GM21423 (cell line): Measurements from ENCODE around the gene AKAP1.

Source experiments
- ATAC-seq: cut with Tn5 transposase; IDR thresholded peaks from one replicate; pipeline ENCODE4 v1.9.1; 2021; ENCODE audit warnings: mild to moderate bottlenecking, moderate library complexity; ENCODE audit not compliant: unreplicated experiment

The AKAP1 gene

GRCh38 chr17:57105591-57105990 lies 20.5 kb downstream of the AKAP1 start:
- no peak for ATAC-seq

GRCh38 chr17:57106107-57106835 lies 21.2 kb downstream of the AKAP1 start:
- no peak for ATAC-seq

GRCh38 chr17:57106836-57107497 lies 21.9 kb downstream of the AKAP1 start:
- no peak for ATAC-seq

GRCh38 chr17:57107498-57108101 lies 22.6 kb downstream of the AKAP1 start:
- no peak for ATAC-seq

GRCh38 chr17:57108671-57109392 lies 23.8 kb downstream of the AKAP1 start:
- ATAC-seq: no peak

- no peak for ATAC-seq
Measured at GRCh38 chr17:57109393-57110151, 24.5 kb downstream of the AKAP1 start.

- ATAC-seq: no peak
Measured at GRCh38 chr17:57110152-57110542, 25.1 kb downstream of the AKAP1 start.

- ATAC-seq: no peak
Measured at GRCh38 chr17:57110579-57111325, 25.7 kb downstream of the AKAP1 start.

GRCh38 chr17:57111386-57111785 lies 26.3 kb downstream of the AKAP1 start:
- ATAC-seq: no peak

GRCh38 chr17:57113011-57113410 lies 28.0 kb downstream of the AKAP1 start:
- ATAC-seq: no peak

GRCh38 chr17:57113656-57114055 lies 28.6 kb downstream of the AKAP1 start:
- ATAC-seq: no peak

GRCh38 chr17:57114085-57114673 lies 29.1 kb downstream of the AKAP1 start:
- ATAC-seq: no peak

- ATAC-seq: no peak
Measured at GRCh38 chr17:57115377-57115776, 30.3 kb downstream of the AKAP1 start.

- ATAC-seq: no peak
Measured at GRCh38 chr17:57115916-57116315, 30.9 kb downstream of the AKAP1 start.

GRCh38 chr17:57117798-57118197 lies 32.8 kb downstream of the AKAP1 start:
- no peak for ATAC-seq

GRCh38 chr17:57120814-57121213 lies 35.8 kb downstream of the AKAP1 start:
- ATAC-seq: no peak

GRCh38 chr17:57121308-57122042 lies 36.4 kb downstream of the AKAP1 start:
- ATAC-seq: no peak

- no peak for ATAC-seq
Measured at GRCh38 chr17:57124053-57124452, 39.0 kb downstream of the AKAP1 start.

- ATAC-seq: no peak
Measured at GRCh38 chr17:57125406-57125805, 40.4 kb downstream of the AKAP1 start.
